Measurements from ENCODE around the gene KBTBD7. TPM values are rescaled to one million over a fixed set of nuclear protein-coding genes. Genes with fewer than 3 reads are reported as not detected.

KBTBD7 gene
- total and polyA plus RNA-seq, 2 of the 13 experiments (the other 11 are each of a cell fraction or from before 2014, with no cell fraction given), result 3.6 to 9.0 TPM

DNA sequence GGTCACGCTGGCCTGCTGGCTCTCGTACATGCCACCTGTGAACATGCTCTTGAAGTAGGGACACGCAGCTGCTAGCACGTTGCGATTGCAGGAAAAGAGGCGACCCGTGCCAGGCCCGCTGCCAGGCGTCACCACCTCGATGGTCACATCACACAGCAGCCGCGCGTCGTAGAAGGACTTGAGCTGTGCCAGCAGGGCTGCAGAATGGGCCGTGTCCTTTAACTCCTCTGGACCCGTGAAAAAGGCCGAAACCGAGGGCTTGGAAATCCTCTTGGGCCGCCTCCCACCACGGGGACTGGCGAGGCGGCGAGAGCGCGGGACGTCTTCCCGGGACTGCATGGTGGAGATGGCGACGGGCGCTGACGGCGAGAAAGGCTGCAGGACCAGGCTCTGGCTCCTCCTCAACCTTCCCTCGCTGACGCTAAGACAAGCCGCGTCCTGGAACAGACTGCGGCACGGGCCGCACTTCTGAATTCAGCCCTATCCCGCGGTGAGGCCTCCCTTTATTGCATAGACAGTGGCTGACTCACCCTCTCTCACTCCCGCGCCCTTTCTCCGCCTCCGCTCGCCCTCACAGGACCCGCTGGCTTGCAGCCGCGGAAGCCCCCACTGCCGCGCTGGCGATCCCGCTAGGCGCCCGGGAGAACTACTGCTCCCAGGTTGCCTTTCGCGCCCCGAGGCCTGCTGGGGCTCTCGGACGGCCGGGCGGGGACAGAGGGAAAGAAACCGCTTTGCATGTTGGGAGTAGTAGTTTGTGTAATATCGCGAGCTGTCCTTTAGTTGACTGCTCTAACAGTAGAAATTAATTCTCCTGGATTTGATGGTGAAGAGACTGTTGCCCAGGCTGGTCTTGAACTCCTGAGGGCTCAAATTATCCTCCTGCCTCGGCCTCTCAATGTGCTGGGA lies at the start of gene KBTBD7 (continued):
- TF ChIP-seq, protein P1, sequence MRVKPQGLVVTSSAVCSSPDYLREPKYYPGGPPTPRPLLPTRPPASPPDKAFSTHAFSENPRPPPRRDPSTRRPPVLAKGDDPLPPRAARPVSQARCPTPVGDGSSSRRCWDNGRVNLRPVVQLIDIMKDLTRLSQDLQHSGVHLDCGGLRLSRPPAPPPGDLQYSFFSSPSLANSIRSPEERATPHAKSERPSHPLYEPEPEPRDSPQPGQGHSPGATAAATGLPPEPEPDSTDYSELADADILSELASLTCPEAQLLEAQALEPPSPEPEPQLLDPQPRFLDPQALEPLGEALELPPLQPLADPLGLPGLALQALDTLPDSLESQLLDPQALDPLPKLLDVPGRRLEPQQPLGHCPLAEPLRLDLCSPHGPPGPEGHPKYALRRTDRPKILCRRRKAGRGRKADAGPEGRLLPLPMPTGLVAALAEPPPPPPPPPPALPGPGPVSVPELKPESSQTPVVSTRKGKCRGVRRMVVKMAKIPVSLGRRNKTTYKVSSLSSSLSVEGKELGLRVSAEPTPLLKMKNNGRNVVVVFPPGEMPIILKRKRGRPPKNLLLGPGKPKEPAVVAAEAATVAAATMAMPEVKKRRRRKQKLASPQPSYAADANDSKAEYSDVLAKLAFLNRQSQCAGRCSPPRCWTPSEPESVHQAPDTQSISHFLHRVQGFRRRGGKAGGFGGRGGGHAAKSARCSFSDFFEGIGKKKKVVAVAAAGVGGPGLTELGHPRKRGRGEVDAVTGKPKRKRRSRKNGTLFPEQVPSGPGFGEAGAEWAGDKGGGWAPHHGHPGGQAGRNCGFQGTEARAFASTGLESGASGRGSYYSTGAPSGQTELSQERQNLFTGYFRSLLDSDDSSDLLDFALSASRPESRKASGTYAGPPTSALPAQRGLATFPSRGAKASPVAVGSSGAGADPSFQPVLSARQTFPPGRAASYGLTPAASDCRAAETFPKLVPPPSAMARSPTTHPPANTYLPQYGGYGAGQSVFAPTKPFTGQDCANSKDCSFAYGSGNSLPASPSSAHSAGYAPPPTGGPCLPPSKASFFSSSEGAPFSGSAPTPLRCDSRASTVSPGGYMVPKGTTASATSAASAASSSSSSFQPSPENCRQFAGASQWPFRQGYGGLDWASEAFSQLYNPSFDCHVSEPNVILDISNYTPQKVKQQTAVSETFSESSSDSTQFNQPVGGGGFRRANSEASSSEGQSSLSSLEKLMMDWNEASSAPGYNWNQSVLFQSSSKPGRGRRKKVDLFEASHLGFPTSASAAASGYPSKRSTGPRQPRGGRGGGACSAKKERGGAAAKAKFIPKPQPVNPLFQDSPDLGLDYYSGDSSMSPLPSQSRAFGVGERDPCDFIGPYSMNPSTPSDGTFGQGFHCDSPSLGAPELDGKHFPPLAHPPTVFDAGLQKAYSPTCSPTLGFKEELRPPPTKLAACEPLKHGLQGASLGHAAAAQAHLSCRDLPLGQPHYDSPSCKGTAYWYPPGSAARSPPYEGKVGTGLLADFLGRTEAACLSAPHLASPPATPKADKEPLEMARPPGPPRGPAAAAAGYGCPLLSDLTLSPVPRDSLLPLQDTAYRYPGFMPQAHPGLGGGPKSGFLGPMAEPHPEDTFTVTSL (CRISPR knock-in tag; IDR thresholded peaks at IDR 0.05; ENCODE audit: borderline replicate concordance), result peak; percentile 57
- TF ChIP-seq NR2F2 (IDR thresholded peaks at IDR 0.05; ENCODE audit: borderline replicate concordance, low read depth), result no peak
- no peak for TF ChIP-seq ARHGAP35 (CRISPR knock-in tag; IDR thresholded peaks at IDR 0.05; ENCODE audit: borderline replicate concordance)
- peak; percentile 88 for TF ChIP-seq GMEB1 (CRISPR knock-in tag; IDR thresholded peaks at IDR 0.05; ENCODE audit: borderline replicate concordance)
- no peak for TF ChIP-seq DR1 (CRISPR knock-in tag; IDR thresholded peaks at IDR 0.05)
- no peak for TF ChIP-seq ZNF781 (CRISPR knock-in tag; IDR thresholded peaks at IDR 0.05; ENCODE audit: borderline replicate concordance, not compliant biosample characterization)
- TF ChIP-seq HCFC1 (IDR thresholded peaks at IDR 0.05; ENCODE audit: low read depth, low read length), result peak; percentile 98
- TF ChIP-seq, protein P2, sequence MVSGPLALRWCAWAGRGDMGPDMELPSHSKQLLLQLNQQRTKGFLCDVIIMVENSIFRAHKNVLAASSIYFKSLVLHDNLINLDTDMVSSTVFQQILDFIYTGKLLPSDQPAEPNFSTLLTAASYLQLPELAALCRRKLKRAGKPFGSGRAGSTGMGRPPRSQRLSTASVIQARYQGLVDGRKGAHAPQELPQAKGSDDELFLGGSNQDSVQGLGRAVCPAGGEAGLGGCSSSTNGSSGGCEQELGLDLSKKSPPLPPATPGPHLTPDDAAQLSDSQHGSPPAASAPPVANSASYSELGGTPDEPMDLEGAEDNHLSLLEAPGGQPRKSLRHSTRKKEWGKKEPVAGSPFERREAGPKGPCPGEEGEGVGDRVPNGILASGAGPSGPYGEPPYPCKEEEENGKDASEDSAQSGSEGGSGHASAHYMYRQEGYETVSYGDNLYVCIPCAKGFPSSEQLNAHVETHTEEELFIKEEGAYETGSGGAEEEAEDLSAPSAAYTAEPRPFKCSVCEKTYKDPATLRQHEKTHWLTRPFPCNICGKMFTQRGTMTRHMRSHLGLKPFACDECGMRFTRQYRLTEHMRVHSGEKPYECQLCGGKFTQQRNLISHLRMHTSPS (CRISPR knock-in tag; IDR thresholded peaks at IDR 0.05; ENCODE audit: low read depth), result no peak; the same call in 1 of the 2 replicates
- TF ChIP-seq NCOA2 (CRISPR knock-in tag; IDR thresholded peaks at IDR 0.05), result 0 out of 2 replicates have a peak, but pooled peaks have one; percentile 32
- TF ChIP-seq KLF16 (CRISPR knock-in tag; IDR thresholded peaks at IDR 0.05), result peak in 1 of 2 experiments; percentile 56; a peak in 1 of 4 replicates
- TF ChIP-seq REPIN1 (CRISPR knock-in tag; IDR thresholded peaks at IDR 0.05; ENCODE audit: borderline replicate concordance, low read depth), result peak; percentile 78
- no peak; the same call in 1 of the 2 replicates for TF ChIP-seq ZNF839 (CRISPR knock-in tag; IDR thresholded peaks at IDR 0.05; ENCODE audit: borderline replicate concordance)
- peak; percentile 51; the same call in 1 of the 2 replicates for TF ChIP-seq ZMYM4 (CRISPR knock-in tag; IDR thresholded peaks at IDR 0.05)
- TF ChIP-seq DZIP1 (CRISPR knock-in tag; IDR thresholded peaks at IDR 0.05), result peak; percentile 86; the same call in 1 of the 2 replicates
- TF ChIP-seq ZMYM3 (CRISPR knock-in tag; IDR thresholded peaks at IDR 0.05), result peak; percentile 51
